GM21381 (cell line): Measurements from ENCODE around the gene JDP2.
A peak's percentile ranks its signal among the peaks of the same experiment; 100 is the strongest.

Source experiments
- ATAC-seq: cut with Tn5 transposase; IDR thresholded peaks from one replicate; pipeline ENCODE4 v1.9.1; 2021; ENCODE audit warnings: mild to moderate bottlenecking, moderate library complexity; ENCODE audit not compliant: unreplicated experiment

JDP2 gene

GRCh38 chr14:75479770-75480600, 52.2 kb downstream of the JDP2 start:
- ATAC-seq, result peak; percentile 70

GRCh38 chr14:75482366-75482765, 54.5 kb downstream of the JDP2 start:
- ATAC-seq, result no peak

- no peak for ATAC-seq
Measured at GRCh38 chr14:75484711-75485429, 57.0 kb downstream of the JDP2 start.

GRCh38 chr14:75486318-75486717, 58.5 kb downstream of the JDP2 start:
- ATAC-seq, result no peak

GRCh38 chr14:75487155-75487671, 59.4 kb downstream of the JDP2 start:
- no peak for ATAC-seq

- ATAC-seq, result no peak
Measured at GRCh38 chr14:75489480-75489837, 61.6 kb downstream of the JDP2 start.

- no peak for ATAC-seq
Measured at GRCh38 chr14:75491376-75491978, 63.7 kb downstream of the JDP2 start.

GRCh38 chr14:75492832-75493591, 65.2 kb downstream of the JDP2 start:
- ATAC-seq, result no peak

GRCh38 chr14:75493592-75494087, 65.8 kb downstream of the JDP2 start:
- no peak for ATAC-seq

- no peak for ATAC-seq
Measured at GRCh38 chr14:75494896-75495295, 67.1 kb downstream of the JDP2 start.

GRCh38 chr14:75495399-75495798, 67.6 kb downstream of the JDP2 start:
- ATAC-seq, result no peak

GRCh38 chr14:75495882-75496281, 68.1 kb downstream of the JDP2 start:
- no peak for ATAC-seq

GRCh38 chr14:75496755-75497154, 68.9 kb downstream of the JDP2 start:
- no peak for ATAC-seq

GRCh38 chr14:75497191-75497590, 69.4 kb downstream of the JDP2 start:
- ATAC-seq, result peak; percentile 40

- ATAC-seq, result no peak
Measured at GRCh38 chr14:75497701-75498100, 69.9 kb downstream of the JDP2 start.

- ATAC-seq, result peak; percentile 78
Measured at GRCh38 chr14:75499084-75499875, 71.5 kb downstream of the JDP2 start.

GRCh38 chr14:75501080-75501479, 73.3 kb downstream of the JDP2 start:
- no peak for ATAC-seq

GRCh38 chr14:75504411-75504810, 76.6 kb downstream of the JDP2 start:
- no peak for ATAC-seq

- no peak for ATAC-seq
Measured at GRCh38 chr14:75506930-75507329, 79.1 kb downstream of the JDP2 start.

GRCh38 chr14:75510547-75510946, 82.7 kb downstream of the JDP2 start:
- no peak for ATAC-seq
